GM12878 (cell line): ENCODE results near the gene TMCC3. TPM values are rescaled to one million over a fixed set of nuclear protein-coding genes. Genes with fewer than 3 reads are reported as not detected.

ENCODE experiments used
- ATAC-seq: fragments of 200-7000 bp; cut with Tn5 transposase; 3 replicates; pipeline ENCODE4 v1.9.1; 2020; ENCODE audit warnings: mild to moderate bottlenecking, moderate library complexity
- BruUV-seq: library from RNA; stranded (reverse); fragments of 400-500 nt; replicated peaks from 2 replicates; lab custom pipeline; 2021; lab: Mats Ljungman, UMichigan
- CTCF ChIA-PET: fragments of 300-600 bp; sonication (Branson Sonifier 250); formaldehyde crosslinking; extraction: SDS; loops from one replicate; lab custom pipeline; 2021; ENCODE audit warnings: inconsistent platforms; lab: Yijun Ruan, JAX
- POLR2A ChIA-PET: fragments of 350-600 bp; formaldehyde crosslinking; extraction: SDS; loops from one replicate; lab custom pipeline; 2021; ENCODE audit warnings: inconsistent platforms; lab: Charles Lee
- RAD21 ChIA-PET: fragments of 300-600 bp; sonication (Branson Sonifier 250); formaldehyde crosslinking; loops from one replicate; lab custom pipeline; 2023; ENCODE audit warnings: antibody characterized with exemption; ENCODE audit not compliant: unreplicated experiment; lab: Charles Lee
- SMC1A ChIA-PET: fragments of 300-600 bp; sonication (Branson Sonifier 250); formaldehyde crosslinking; loops from one replicate; lab custom pipeline; 2023; ENCODE audit not compliant: unreplicated experiment, uncharacterized antibody; lab: Charles Lee
- DNase-seq: peaks from one replicate; pipeline ENCODE4 v3.0.0-alpha.2; 2011; ENCODE audit warnings: low read depth, low spot score
- FAIRE-seq: peaks from 3 replicates; lab custom pipeline; 2011; peaks lifted over from hg19 to GRCh38; lab: Jason Lieb, UNC
- H2AFZ ChIP-seq: 2 replicates; pipeline ENCODE4 v1.6.0; 2011; ENCODE audit warnings: low read depth, low read length, control low read depth; ENCODE audit not compliant: control insufficient read depth
- H3K27ac ChIP-seq: 2 replicates; pipeline ENCODE4 v1.5.1; 2011; ENCODE audit warnings: control low read depth; ENCODE audit not compliant: control insufficient read depth, insufficient read depth
- H3K27me3 ChIP-seq, 2 experiments: replicated peaks in 1 of 2; 2 replicates each; pipeline versions ENCODE4 v1.6.0 to v1.6.1; 2011; ENCODE audit warnings: low read length in 1 of 2; ENCODE audit not compliant: control insufficient read depth in 2 of 2, insufficient read depth in 2 of 2
- H3K36me3 ChIP-seq, 2 experiments: 2 replicates each; pipeline ENCODE4 v1.5.1; 2011; ENCODE audit warnings: low read length in 1 of 2; ENCODE audit not compliant: control insufficient read depth in 2 of 2, insufficient read depth in 2 of 2
- H3K4me1 ChIP-seq: 2 replicates; pipeline ENCODE4 v1.6.1; 2011; ENCODE audit warnings: mild to moderate bottlenecking, low read length, moderate library complexity, mixed read lengths; ENCODE audit not compliant: control insufficient read depth, insufficient read depth
- H3K4me2 ChIP-seq: 2 replicates; pipeline ENCODE4 v1.6.0; 2011; ENCODE audit warnings: control low read depth; ENCODE audit not compliant: control insufficient read depth, insufficient read depth
- H3K4me3 ChIP-seq: fragments of 200-600 bp; sonication (generic); 2 replicates; pipeline ENCODE4 v1.5.1; 2016
- H3K79me2 ChIP-seq: 2 replicates; pipeline ENCODE4 v1.6.0; 2011; ENCODE audit warnings: low read length; ENCODE audit not compliant: control insufficient read depth, insufficient read depth
- H3K9ac ChIP-seq: 2 replicates; pipeline ENCODE4 v1.8.0; 2011; ENCODE audit warnings: low read length, control low read depth, mixed read lengths; ENCODE audit not compliant: control insufficient read depth, insufficient read depth
- H3K9me3 ChIP-seq: replicated peaks from 3 replicates; pipeline ENCODE4 v1.5.1; 2011; ENCODE audit warnings: mild to moderate bottlenecking, low read length; ENCODE audit not compliant: control insufficient read depth, insufficient read depth
- H4K20me1 ChIP-seq: 2 replicates; pipeline ENCODE4 v1.6.0; 2011; ENCODE audit not compliant: control insufficient read depth, insufficient read depth
- BMI1 ChIP-seq: fragments of 450-650 bp; IDR thresholded peaks from 2 replicates; pipeline ENCODE4 v1.6.1; 2016; ENCODE audit warnings: mild to moderate bottlenecking, moderate library complexity, borderline replicate concordance
- FOS ChIP-seq: IDR thresholded peaks from 3 replicates; pipeline ENCODE4 v1.6.1; 2011; ENCODE audit warnings: borderline replicate concordance; ENCODE audit not compliant: insufficient read length; ENCODE audit errors: extremely low read depth
- MYB ChIP-seq: fragments of 150-350 bp; IDR thresholded peaks from 2 replicates; pipeline ENCODE4 v1.6.1; 2014; ENCODE audit warnings: mild to moderate bottlenecking, low read depth, low read length, borderline replicate concordance
- RAD21 ChIP-seq: IDR thresholded peaks from 2 replicates; pipeline ENCODE4 v1.6.1; 2011; ENCODE audit warnings: mild to moderate bottlenecking, low read depth, low read length, moderate library complexity; ENCODE audit not compliant: insufficient read depth
- SMAD1 ChIP-seq: fragments of 450-650 bp; IDR thresholded peaks from 2 replicates; pipeline ENCODE4 v1.6.1; 2018; ENCODE audit warnings: mild to moderate bottlenecking, low read depth; ENCODE audit not compliant: partially characterized antibody
- STAT1 ChIP-seq: fragments of 450-650 bp; conservative IDR thresholded peaks from 2 replicates; pipeline ENCODE4 v1.6.1; 2014; ENCODE audit warnings: antibody characterized with exemption, mild to moderate bottlenecking
- ZBTB4 ChIP-seq: fragments of 450-650 bp; formaldehyde crosslinking; IDR thresholded peaks from 2 replicates; pipeline ENCODE4 v1.4.0; 2022; ENCODE audit warnings: mild to moderate bottlenecking, moderate library complexity
- ZNF384 ChIP-seq: IDR thresholded peaks from 2 replicates; pipeline ENCODE4 v1.6.1; 2012; ENCODE audit warnings: low read depth, mild to moderate bottlenecking, low read length, improper control_type of control experiment, borderline replicate concordance
- WGBS: methylation state at CpG from one replicate; pipeline ENCODE4 v1.1.6; 2016; ENCODE audit warnings: low lambda C conversion rate; ENCODE audit not compliant: insufficient replicate concordance, insufficient coverage; ENCODE audit errors: missing lambda C conversion rate; 5-methylcytosine and 5-hydroxymethylcytosine counted together
- in situ Hi-C: fragments of 300-500 bp; cut with MboI; formaldehyde crosslinking; loops from 9 replicates; pipeline ENCODE4 v1.14.3; 2018; ENCODE audit warnings: mixed read lengths
- intact Hi-C: fragments of 100-400 bp; cut with micrococcal nuclease; formaldehyde crosslinking; loops from one replicate; pipeline ENCODE4 v1.14.2; 2022; ENCODE audit not compliant: unreplicated experiment
- polyA plus RNA-seq, 11 experiments: library from polyadenylated mRNA; depleted of rRNA in 4 of 11; unstranded in 6 of 11; stranded (reverse) in 5 of 11; fragments of >200 nt; fragmentation: Nextera tagmentation in 4 of 11; fragmentation: Illumina TruSeq in 1 of 11; extraction: Ambion mirVana in 4 of 11; extraction: Trizol in 1 of 11; gene quantifications; 1 replicate in 1 of 11; 2 replicates in 10 of 11; pipeline versions ENCODE4 v1.2.1 to v1.2.3, GENCODE V29; 2011 to 2016; ENCODE audit warnings: inconsistent platforms in 2 of 11, missing spikeins in 2 of 11, low read depth in 1 of 11
- total RNA-seq, 4 experiments: library from RNA; depleted of rRNA in 3 of 4; stranded (reverse); fragments of >200 nt in 3 of 4; fragmentation: Illumina TruSeq in 1 of 4; extraction: Trizol in 1 of 4; gene quantifications; 2 replicates each; pipeline versions ENCODE4 v1.2.1 to v1.2.3, GENCODE V29; 2013 to 2021

Gene TMCC3
- total and polyA plus RNA-seq, 10 of the 15 experiments (the other 5 are each of a cell fraction or from before 2014, with no cell fraction given): 5.8 to 29.8 (median 12.6) TPM

GRCh38 chr12:94637390-94638113 is 12.8 kb downstream of the TMCC3 start:
- no peak for DNase-seq
- intact Hi-C loops: no loop called here
- no TSS peak for BruUV-seq
- WGBS: 100% methylated on average over 4 of the region's 4 CpGs
- H3K9me3 ChIP-seq: no peaks in the 10 kb centered on the region
- H3K4me1 ChIP-seq: peaks cover 19% of the 10 kb centered on the region
- FAIRE-seq: no peak
- CTCF ChIA-PET: interaction anchor here (0.9 to 5.5 kb wide), 7 partner anchors 10 to 237 kb away, joined by 3 to 40 read pairs (median 4); no protein-coding TSS in a partner anchor
- H3K4me3 ChIP-seq: no peak overlapping the region
- peaks cover 8% of the 10 kb centered on the region for H3K79me2 ChIP-seq
- no peaks in the 10 kb centered on the region for H3K27me3 ChIP-seq
- no peak for ATAC-seq
- H3K36me3 ChIP-seq: peaks cover 0 to 4% of the 10 kb centered on the region in 2 experiments; a peak in 1 of 4 replicates
- RAD21 ChIA-PET: interaction anchor here (0.5 to 1.4 kb wide), 4 partner anchors 16 to 417 kb away, joined by 3 to 4 read pairs (median 4); no protein-coding TSS in a partner anchor
- in situ Hi-C loops: no loop called here
- TF ChIP-seq STAT1 (no peak), MYB (no peak), ZNF384 (no peak)
- no peak overlapping the region for H2AFZ ChIP-seq
- no peak overlapping the region for H3K9ac ChIP-seq
- no peak overlapping the region for H3K4me2 ChIP-seq
- POLR2A ChIA-PET: interaction anchor here (0.6 to 2.6 kb wide), 6 partner anchors 14 to 330 kb away, joined by 3 to 13 read pairs (median 4); no protein-coding TSS in a partner anchor
- SMC1A ChIA-PET: interaction anchor here (0.6 to 5.5 kb wide), 8 partner anchors 10 to 367 kb away, joined by 3 to 58 read pairs (median 3); no protein-coding TSS in a partner anchor
- H4K20me1 ChIP-seq: no peaks in the 10 kb centered on the region
- H3K27ac ChIP-seq: no peak overlapping the region

GRCh38 chr12:94636462-94637085 is 13.8 kb downstream of the TMCC3 start:
- POLR2A ChIA-PET: interaction anchor here (0.6 to 2.6 kb wide), 5 partner anchors 13 to 82 kb away, joined by 3 to 13 read pairs (median 3); no protein-coding TSS in a partner anchor
- H3K4me1 ChIP-seq: peaks cover 18% of the 10 kb centered on the region
- H3K9ac ChIP-seq: no peak overlapping the region
- RAD21 ChIA-PET: interaction anchor here (1.4 kb wide), 1 partner anchor 237 kb away, joined by 4 read pairs; no protein-coding TSS in a partner anchor
- H3K36me3 ChIP-seq: peaks cover 0 to 4% of the 10 kb centered on the region in 2 experiments; a peak in 1 of 4 replicates
- H2AFZ ChIP-seq: no peak overlapping the region
- no peak for TF ChIP-seq BMI1
- TF ChIP-seq MYB: no peak
- TF ChIP-seq RAD21: no peak
- no peak for TF ChIP-seq ZBTB4 (CRISPR knock-in tag)
- TF ChIP-seq SMAD1: no peak
- no peak for TF ChIP-seq FOS
- TF ChIP-seq, all 136 proteins: peak for 0
- ATAC-seq (no peak), FAIRE-seq (no peak), DNase-seq (no peak)
- 96% methylated on average over 3 of the region's 3 CpGs for WGBS
- H3K4me2 ChIP-seq: no peak overlapping the region
- in situ Hi-C loops (no loop called here), intact Hi-C loops (no loop called here)
- no peaks in the 10 kb centered on the region for H3K9me3 ChIP-seq
- H3K4me3 ChIP-seq: no peak overlapping the region
- H3K79me2 ChIP-seq: peaks cover 5% of the 10 kb centered on the region
- no peaks in the 10 kb centered on the region for H4K20me1 ChIP-seq
- ChIA-PET CTCF (interaction anchor here (0.9 to 5.5 kb wide), 4 partner anchors 9 to 238 kb away, joined by 4 to 40 read pairs (median 8); no protein-coding TSS in a partner anchor), SMC1A (interaction anchor here (1.0 to 5.5 kb wide), 4 partner anchors 11 to 89 kb away, joined by 3 to 58 read pairs (median 6); no protein-coding TSS in a partner anchor)
- H3K27ac ChIP-seq: no peak overlapping the region
- no peaks in the 10 kb centered on the region for H3K27me3 ChIP-seq
- no TSS peak for BruUV-seq
